HepG2 (cell line): ENCODE measurements around the gene DSPP. TPM values are rescaled to one million over a fixed set of nuclear protein-coding genes. Genes with fewer than 3 reads are reported as not detected.
A peak's percentile ranks its signal among the peaks of the same experiment; 100 is the strongest.

Experiments used
- ATAC-seq: fragments of 200-7000 bp; cut with Tn5 transposase; 3 replicates; pipeline ENCODE4 v1.9.1; 2020; ENCODE audit warnings: mild to moderate bottlenecking, moderate library complexity
- BruUV-seq: library from RNA; stranded (reverse); fragments of 400-500 nt; replicated peaks from 2 replicates; lab custom pipeline; 2021; lab: Mats Ljungman, UMichigan
- CTCF ChIA-PET: fragments of 300-600 bp; formaldehyde crosslinking; extraction: SDS; loops from one replicate; lab custom pipeline; 2021; ENCODE audit warnings: low total read pairs, inconsistent platforms, low intra/inter-chr PET ratio; lab: Yijun Ruan, JAX
- POLR2A ChIA-PET: fragments of 350-600 bp; sonication (Branson Sonifier 250); formaldehyde crosslinking; loops from one replicate; lab custom pipeline; 2020; ENCODE audit warnings: antibody characterized with exemption, inconsistent platforms; lab: Yijun Ruan, JAX
- DNase-seq: peaks from one replicate; pipeline ENCODE4 v3.0.0-alpha.2; 2015; ENCODE audit warnings: low spot score
- FAIRE-seq: peaks from 3 replicates; lab custom pipeline; 2011; peaks lifted over from hg19 to GRCh38; lab: Jason Lieb, UNC
- H2AFZ ChIP-seq: one replicate; pipeline ENCODE4 v1.6.1; 2011; ENCODE audit warnings: low read length, inconsistent platforms
- H3K27ac ChIP-seq: fragments of 300-600 bp; 3 replicates; pipeline ENCODE4 v1.8.0; 2011; ENCODE audit warnings: mixed run types, mild to moderate bottlenecking, mixed read lengths, low read length, inconsistent platforms; ENCODE audit not compliant: insufficient read depth; ENCODE audit errors: extremely low read length
- H3K27me3 ChIP-seq, 2 experiments: fragments of 200-600 bp in 1 of 2; 2 replicates in 1 of 2; 3 replicates in 1 of 2; pipeline versions ENCODE4 v1.6.0 to v1.8.0; 2011; ENCODE audit warnings: low read length in 2 of 2, mild to moderate bottlenecking in 2 of 2, moderate library complexity in 2 of 2, inconsistent platforms in 1 of 2; ENCODE audit not compliant: insufficient read depth in 2 of 2, control insufficient read depth in 1 of 2
- H3K36me3 ChIP-seq, 2 experiments: fragments of 200-600 bp in 1 of 2; replicated peaks in 1 of 2; 2 replicates in 1 of 2; 3 replicates in 1 of 2; pipeline versions ENCODE4 v1.5.1 to v1.8.0; 2011; ENCODE audit warnings: low read length in 2 of 2, inconsistent platforms in 1 of 2; ENCODE audit not compliant: insufficient read depth in 2 of 2, control insufficient read depth in 1 of 2
- H3K4me1 ChIP-seq: 2 replicates; pipeline ENCODE4 v1.5.1; 2012; ENCODE audit warnings: low read length, inconsistent platforms; ENCODE audit not compliant: insufficient read depth
- H3K4me2 ChIP-seq: 2 replicates; pipeline ENCODE4 v1.6.0; 2011; ENCODE audit warnings: low read depth, low read length, inconsistent platforms
- H3K4me3 ChIP-seq, 3 experiments: fragments of 200-600 bp in 1 of 3; sonication (generic), shearing (Covaris generic) in 1 of 3; replicated peaks in 1 of 3; 2 replicates each; pipeline ENCODE4 v1.5.1; 2011 to 2016; ENCODE audit warnings: low read length in 3 of 3, inconsistent platforms in 2 of 3, low read depth in 2 of 3, mild to moderate bottlenecking in 2 of 3, control low read depth in 1 of 3, mixed read lengths in 1 of 3; ENCODE audit not compliant: insufficient read depth in 1 of 3
- H3K79me2 ChIP-seq: one replicate; pipeline ENCODE4 v1.6.1; 2011; ENCODE audit warnings: low read length, inconsistent platforms; ENCODE audit not compliant: insufficient read depth
- H3K9ac ChIP-seq: 2 replicates; pipeline ENCODE4 v1.6.0; 2011; ENCODE audit warnings: mild to moderate bottlenecking, low read depth, low read length, inconsistent platforms; ENCODE audit not compliant: insufficient read depth
- H3K9me3 ChIP-seq: 2 replicates; pipeline ENCODE4 v1.5.1; 2012; ENCODE audit warnings: mild to moderate bottlenecking, low read length
- H4K20me1 ChIP-seq: 2 replicates; pipeline ENCODE4 v1.6.0; 2011; ENCODE audit warnings: inconsistent platforms, mild to moderate bottlenecking, low read length, moderate library complexity; ENCODE audit not compliant: insufficient read depth
- MAFK ChIP-seq, 2 experiments: IDR thresholded peaks in 1 of 2; conservative IDR thresholded peaks in 1 of 2; 2 replicates each; pipeline ENCODE4 v1.6.1; 2011; ENCODE audit warnings: improper control_type of control experiment in 2 of 2, low read length in 2 of 2
- MED1 ChIP-seq: sonication (generic); formaldehyde crosslinking; IDR thresholded peaks from 2 replicates; pipeline ENCODE4 v1.4.0; 2020; ENCODE audit warnings: missing genetic modification reagents
- MTA1 ChIP-seq: sonication (generic); formaldehyde crosslinking; IDR thresholded peaks from 2 replicates; pipeline ENCODE4 v1.4.0; 2020; ENCODE audit warnings: missing genetic modification reagents, mild to moderate bottlenecking, borderline replicate concordance
- NAIF1 ChIP-seq: sonication (generic); formaldehyde crosslinking; IDR thresholded peaks from 2 replicates; pipeline ENCODE4 v1.5.0; 2020; ENCODE audit warnings: mild to moderate bottlenecking, missing genetic modification reagents, borderline replicate concordance
- PCBP2 ChIP-seq: fragments of 200-400 bp; formaldehyde crosslinking; optimal IDR thresholded peaks from 2 replicates; pipeline ENCODE3; 2018; ENCODE audit warnings: low read length, low read depth; ENCODE audit not compliant: poor library complexity, severe bottlenecking
- REL ChIP-seq: sonication (generic); formaldehyde crosslinking; conservative IDR thresholded peaks from 2 replicates; pipeline ENCODE4 v1.8.0; 2022; ENCODE audit warnings: mild to moderate bottlenecking, missing genetic modification reagents, moderate library complexity
- TBP ChIP-seq: sonication (generic); formaldehyde crosslinking; IDR thresholded peaks from 2 replicates; pipeline ENCODE4 v1.5.0; 2020; ENCODE audit warnings: missing genetic modification reagents
- YY1 ChIP-seq: IDR thresholded peaks from 2 replicates; pipeline ENCODE4 v1.6.1; 2011; ENCODE audit warnings: low read length, low read depth, moderate library complexity, mild to moderate bottlenecking; ENCODE audit not compliant: insufficient read depth, insufficient replicate concordance
- ZBTB46 ChIP-seq: sonication (generic); formaldehyde crosslinking; IDR thresholded peaks from 2 replicates; pipeline ENCODE4 v1.4.0; 2020; ENCODE audit warnings: mild to moderate bottlenecking, missing genetic modification reagents, borderline replicate concordance
- ZNF687 ChIP-seq: sonication (generic); formaldehyde crosslinking; IDR thresholded peaks from 2 replicates; pipeline ENCODE4 v1.5.1; 2020; ENCODE audit warnings: mild to moderate bottlenecking, missing genetic modification reagents, moderate library complexity
- ZNF83 ChIP-seq: sonication (generic); formaldehyde crosslinking; IDR thresholded peaks from 2 replicates; pipeline ENCODE4 v1.4.0; 2020; ENCODE audit warnings: missing genetic modification reagents, mild to moderate bottlenecking, borderline replicate concordance
- WGBS: methylation state at CpG from one replicate; pipeline ENCODE4 v1.1.6; 2017; ENCODE audit warnings: low lambda C conversion rate; 5-methylcytosine and 5-hydroxymethylcytosine counted together
- in situ Hi-C: cut with HindIII; loops from 2 replicates; pipeline ENCODE4 v1.10.0; 2017; ENCODE audit warnings: low pct_unique_long_range_greater_than_20kb; ENCODE audit not compliant: extremely low pct_ligation_motif_present
- intact Hi-C: fragments of 100-400 bp; cut with micrococcal nuclease; formaldehyde crosslinking; loops from one replicate; pipeline ENCODE4 v1.10.0; 2022; ENCODE audit not compliant: unreplicated experiment
- polyA plus RNA-seq, 8 experiments: library from polyadenylated mRNA; depleted of rRNA in 3 of 8; stranded (reverse) in 7 of 8; unstranded in 1 of 8; fragments of >200 nt; fragmentation: Illumina TruSeq in 4 of 8; extraction: Trizol in 4 of 8; gene quantifications; 2 replicates each; pipeline versions ENCODE4 v1.2.1 to v1.2.3, GENCODE V29; 2011 to 2016; ENCODE audit warnings: low read depth in 4 of 8, missing spikeins in 1 of 8, mixed read lengths in 1 of 8; ENCODE audit not compliant: insufficient read depth in 1 of 8
- total RNA-seq, 5 experiments: library from RNA; depleted of rRNA; stranded (reverse); fragments of >200 nt; fragmentation: Illumina TruSeq; extraction: Trizol; gene quantifications; 2 replicates each; pipeline ENCODE4 v1.2.3, GENCODE V29; 2016; ENCODE audit warnings: low read depth in 1 of 5
- TF ChIP-seq, protein P1 (sequence below): sonication (generic); formaldehyde crosslinking; IDR thresholded peaks from 2 replicates; pipeline ENCODE4 v1.4.0; 2020; ENCODE audit warnings: missing genetic modification reagents

The DSPP gene
- total and polyA plus RNA-seq, 2 of the 13 experiments (the other 11 are each of a cell fraction or from before 2014, with no cell fraction given), result not detected

- no peak overlapping the region for H3K27ac ChIP-seq
- BruUV-seq, result no TSS peak
- H3K4me2 ChIP-seq, result no peak overlapping the region
- intact Hi-C loops, result no loop called here
- no peak overlapping the region for H3K9ac ChIP-seq
- H3K79me2 ChIP-seq, result no peaks in the 10 kb centered on the region
- in situ Hi-C loops, result no loop called here
- CTCF ChIA-PET, result no interaction called here
- no peaks in the 10 kb centered on the region for H3K27me3 ChIP-seq
- POLR2A ChIA-PET, result no interaction called here
- H3K9me3 ChIP-seq, result no peaks in the 10 kb centered on the region
- no peak overlapping the region for H3K4me3 ChIP-seq
- FAIRE-seq (no peak), DNase-seq (no peak), ATAC-seq (no peak)
- H3K36me3 ChIP-seq, result no peaks in the 10 kb centered on the region
- H2AFZ ChIP-seq, result no peak overlapping the region
- TF ChIP-seq MAFK (conservative IDR thresholded peaks at IDR 0.05 in 1 of 2, IDR thresholded peaks at IDR 0.05 in 1 of 2; ENCODE audit: low read length in 2 of 2) (0 out of 4 replicates have a peak, but pooled peaks have one; percentile 14 to 15), NAIF1 (CRISPR knock-in tag) (no peak)
- no peaks in the 10 kb centered on the region for H4K20me1 ChIP-seq
- H3K4me1 ChIP-seq, result no peaks in the 10 kb centered on the region
These were observed 18.8 kb upstream of the DSPP start for GRCh38 chr4:87589531-87589930.

DNA sequence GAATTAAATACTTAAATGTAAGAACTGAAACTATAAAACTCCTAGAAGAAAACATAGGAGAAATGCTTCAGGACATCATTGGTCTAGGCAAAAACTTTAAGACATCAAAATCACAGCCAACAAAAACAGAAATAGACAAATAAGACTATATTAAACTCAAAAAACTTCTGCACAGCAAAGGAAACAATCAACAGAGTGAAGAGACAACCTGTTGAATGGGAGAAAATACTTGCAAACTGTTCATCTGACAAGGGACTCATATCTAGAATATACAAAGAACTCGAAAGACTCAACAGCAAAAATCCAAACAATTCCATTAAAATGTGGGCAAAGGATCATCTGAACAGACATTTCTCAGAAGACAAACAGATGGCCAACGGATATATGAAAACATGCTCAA is 16.2 kb upstream of the DSPP start:
- FAIRE-seq, result no peak
- in situ Hi-C loops, result no loop called here
- no peaks in the 10 kb centered on the region for H3K4me1 ChIP-seq
- TF ChIP-seq TBP (CRISPR knock-in tag) (no peak), ZNF687 (CRISPR knock-in tag) (no peak), PCBP2 (no peak), MTA1 (no peak), MED1 (CRISPR knock-in tag) (no peak), ZBTB46 (CRISPR knock-in tag) (no peak), ZNF83 (no peak), REL (CRISPR knock-in tag) (no peak), YY1 (no peak)
- TF ChIP-seq, protein P1, sequence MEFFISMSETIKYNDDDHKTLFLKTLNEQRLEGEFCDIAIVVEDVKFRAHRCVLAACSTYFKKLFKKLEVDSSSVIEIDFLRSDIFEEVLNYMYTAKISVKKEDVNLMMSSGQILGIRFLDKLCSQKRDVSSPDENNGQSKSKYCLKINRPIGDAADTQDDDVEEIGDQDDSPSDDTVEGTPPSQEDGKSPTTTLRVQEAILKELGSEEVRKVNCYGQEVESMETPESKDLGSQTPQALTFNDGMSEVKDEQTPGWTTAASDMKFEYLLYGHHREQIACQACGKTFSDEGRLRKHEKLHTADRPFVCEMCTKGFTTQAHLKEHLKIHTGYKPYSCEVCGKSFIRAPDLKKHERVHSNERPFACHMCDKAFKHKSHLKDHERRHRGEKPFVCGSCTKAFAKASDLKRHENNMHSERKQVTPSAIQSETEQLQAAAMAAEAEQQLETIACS, result no peak
- TF ChIP-seq, all 625 proteins: peak for 0
- no peak overlapping the region for H3K4me3 ChIP-seq
- H3K4me2 ChIP-seq, result no peak overlapping the region
- H3K9ac ChIP-seq, result no peak overlapping the region
- DNase-seq, result no peak
- H3K27ac ChIP-seq, result no peak overlapping the region
- H3K27me3 ChIP-seq, result no peaks in the 10 kb centered on the region
- no peaks in the 10 kb centered on the region for H4K20me1 ChIP-seq
- no peak overlapping the region for H2AFZ ChIP-seq
- BruUV-seq, result no TSS peak
- ATAC-seq, result no peak
- WGBS, result 0% methylated on average over 2 of the region's 2 CpGs
- POLR2A ChIA-PET, result no interaction called here
- H3K36me3 ChIP-seq, result no peaks in the 10 kb centered on the region
- CTCF ChIA-PET, result no interaction called here
- no peaks in the 10 kb centered on the region for H3K79me2 ChIP-seq
- no peaks in the 10 kb centered on the region for H3K9me3 ChIP-seq
- intact Hi-C loops, result no loop called here
